ENCODE results near the gene SECISBP2L. TPM values are rescaled to one million over a fixed set of nuclear protein-coding genes. Genes with fewer than 3 reads are reported as not detected.
"Not testable (repeated sequence)": the region's sequence is repeated elsewhere in the genome, so short reads cannot be mapped to it uniquely, and the experiment has no call there.

Gene SECISBP2L
- polyA plus RNA-seq (2014; cell fraction: cytosol; rRNA removed): 7.3 and 8.4 TPM in 2 replicates
- 7.3 and 8.0 TPM in 2 replicates for polyA plus RNA-seq (2014; cell fraction: nucleus; rRNA removed)

GRCh38 chr15:49046220-49047102, at the start of gene SECISBP2L:
SECISBP2L (minus strand) TSS chr15:49046446; CDS start chr15:49046299, 147 bp downstream.
- peak; percentile 97 for DNase-seq (ENCODE audit: low spot score)

- DNase-seq (ENCODE audit: low spot score): no peak
These were observed 48.7 kb upstream of the SECISBP2L start for GRCh38 chr15:49094923-49095322.

GRCh38 chr15:49093252-49094105, 47.2 kb upstream of the SECISBP2L start:
- no peak for DNase-seq (ENCODE audit: low spot score)

GRCh38 chr15:49088996-49089395, 42.8 kb upstream of the SECISBP2L start:
- peak; percentile 14 for DNase-seq (ENCODE audit: low spot score)

- DNase-seq (ENCODE audit: low spot score): no peak
These were observed 39.6 kb upstream of the SECISBP2L start for GRCh38 chr15:49085696-49086459.

GRCh38 chr15:49084285-49084570, 38.0 kb upstream of the SECISBP2L start:
- DNase-seq (ENCODE audit: low spot score): no peak

- DNase-seq (ENCODE audit: low spot score): no peak
These were observed 37.4 kb upstream of the SECISBP2L start for GRCh38 chr15:49083401-49084284.

GRCh38 chr15:49082960-49083359, 36.7 kb upstream of the SECISBP2L start:
- DNase-seq (ENCODE audit: low spot score): no peak

GRCh38 chr15:49079340-49080039, 33.2 kb upstream of the SECISBP2L start:
- DNase-seq (ENCODE audit: low spot score): no peak

GRCh38 chr15:49075881-49076280, 29.6 kb upstream of the SECISBP2L start:
- DNase-seq (ENCODE audit: low spot score): no peak

GRCh38 chr15:49074589-49075287, 28.5 kb upstream of the SECISBP2L start:
- not testable (repeated sequence) for DNase-seq (ENCODE audit: low spot score)

- DNase-seq (ENCODE audit: low spot score): no peak
These were observed 20.1 kb upstream of the SECISBP2L start for GRCh38 chr15:49066372-49066771.

GRCh38 chr15:49064884-49065283, 18.6 kb upstream of the SECISBP2L start:
- no peak for DNase-seq (ENCODE audit: low spot score)

GRCh38 chr15:49064281-49064653, 18.0 kb upstream of the SECISBP2L start:
- peak; percentile 76 for DNase-seq (ENCODE audit: low spot score)

GRCh38 chr15:49063402-49064280, 17.4 kb upstream of the SECISBP2L start:
- DNase-seq (ENCODE audit: low spot score): peak; percentile 21

GRCh38 chr15:49062900-49063299, 16.7 kb upstream of the SECISBP2L start:
- DNase-seq (ENCODE audit: low spot score): no peak

GRCh38 chr15:49060710-49061495, 14.7 kb upstream of the SECISBP2L start:
- DNase-seq (ENCODE audit: low spot score): no peak

- DNase-seq (ENCODE audit: low spot score): no peak
These were observed 13.2 kb upstream of the SECISBP2L start for GRCh38 chr15:49059491-49059890.

All from SK-N-DZ (cell line).